K562 (cell line): ENCODE data around the gene SFI1. TPM values are rescaled to one million over a fixed set of nuclear protein-coding genes. Genes with fewer than 3 reads are reported as not detected.
A peak's percentile ranks its signal among the peaks of the same experiment; 100 is the strongest.

Experiments
- CCNT2 ChIP-seq: IDR thresholded peaks from 2 replicates; pipeline ENCODE4 v1.6.1; 2011; ENCODE audit warnings: borderline replicate concordance, low read depth, mild to moderate bottlenecking, moderate library complexity, mixed read lengths, low read length; ENCODE audit not compliant: insufficient read length; ENCODE audit errors: extremely low read depth
- ETV1 ChIP-seq: fragments of 450-650 bp; conservative IDR thresholded peaks from 2 replicates; pipeline ENCODE4 v1.6.1; 2016; ENCODE audit warnings: missing genetic modification characterization, control low read depth, low read depth, missing compliant biosample characterization
- HMG20A ChIP-seq: fragments of 450-650 bp; formaldehyde crosslinking; conservative IDR thresholded peaks from 2 replicates; pipeline ENCODE4 v1.4.0; 2020; ENCODE audit warnings: mild to moderate bottlenecking, mixed read lengths
- MCM5 ChIP-seq: fragments of 450-650 bp; IDR thresholded peaks from 2 replicates; pipeline ENCODE4 v1.6.1; 2016; ENCODE audit warnings: low read depth
- MIER1 ChIP-seq: fragments of 450-650 bp; IDR thresholded peaks from 2 replicates; pipeline ENCODE4 v1.6.1; 2016; ENCODE audit warnings: antibody characterized with exemption, mild to moderate bottlenecking, low read depth
- OTX1 ChIP-seq: fragments of 450-650 bp; formaldehyde crosslinking; IDR thresholded peaks from 2 replicates; pipeline ENCODE4 v1.4.0; 2022; ENCODE audit warnings: mild to moderate bottlenecking
- SMARCA4 ChIP-seq: fragments of 450-650 bp; IDR thresholded peaks from 2 replicates; pipeline ENCODE4 v1.6.1; 2016
- ZEB2 ChIP-seq: fragments of 450-650 bp; IDR thresholded peaks from 2 replicates; pipeline ENCODE4 v1.6.1; 2016
- ZNF324 ChIP-seq: fragments of 250-450 bp; sonication (Bioruptor Pico); IDR thresholded peaks from 2 replicates; pipeline ENCODE4 v1.4.0; 2020; ENCODE audit warnings: mild to moderate bottlenecking
- ZNF780A ChIP-seq: fragments of 250-450 bp; sonication (Bioruptor Pico); IDR thresholded peaks from 2 replicates; pipeline ENCODE4 v1.5.0; 2021; ENCODE audit warnings: mild to moderate bottlenecking
- polyA plus RNA-seq, 8 experiments: library from polyadenylated mRNA; depleted of rRNA in 4 of 8; stranded (reverse) in 5 of 8; unstranded in 3 of 8; fragments of >200 nt; fragmentation: Nextera tagmentation in 2 of 8; fragmentation: Illumina TruSeq in 1 of 8; extraction: Ambion mirVana in 2 of 8; extraction: Trizol in 1 of 8; gene quantifications; 2 replicates each; pipeline versions ENCODE4 v1.2.1 to v1.2.3, GENCODE V29; 2011 to 2014; ENCODE audit warnings: inconsistent platforms in 1 of 8, missing spikeins in 1 of 8
- total RNA-seq, 7 experiments: library from RNA; depleted of rRNA in 6 of 7; stranded (reverse); fragments of >200 nt in 6 of 7; fragmentation: Illumina TruSeq in 2 of 7; extraction: Trizol in 2 of 7; gene quantifications; 2 replicates each; pipeline versions ENCODE4 v1.2.1 to v1.2.3, GENCODE V29; 2011 to 2021; ENCODE audit warnings: low replicate concordance in 1 of 7
- TF ChIP-seq, protein P1 (sequence below): fragments of 450-650 bp; IDR thresholded peaks from 2 replicates; pipeline ENCODE4 v1.6.1; 2016; ENCODE audit warnings: mild to moderate bottlenecking, moderate library complexity
- TF ChIP-seq, protein P2 (sequence below): IDR thresholded peaks from 2 replicates; pipeline ENCODE4 v1.6.1; 2012; ENCODE audit warnings: low read depth, low read length, improper control_type of control experiment, borderline replicate concordance
- TF ChIP-seq, protein P3 (sequence below): fragments of 450-650 bp; IDR thresholded peaks from 2 replicates; pipeline ENCODE4 v1.6.1; 2017; ENCODE audit warnings: antibody characterized with exemption

SFI1 gene
- total and polyA plus RNA-seq, 9 of the 15 experiments (the other 6 are each of a cell fraction or from before 2014, with no cell fraction given): 3.0 to 25.6 (median 14.1) TPM

DNA sequence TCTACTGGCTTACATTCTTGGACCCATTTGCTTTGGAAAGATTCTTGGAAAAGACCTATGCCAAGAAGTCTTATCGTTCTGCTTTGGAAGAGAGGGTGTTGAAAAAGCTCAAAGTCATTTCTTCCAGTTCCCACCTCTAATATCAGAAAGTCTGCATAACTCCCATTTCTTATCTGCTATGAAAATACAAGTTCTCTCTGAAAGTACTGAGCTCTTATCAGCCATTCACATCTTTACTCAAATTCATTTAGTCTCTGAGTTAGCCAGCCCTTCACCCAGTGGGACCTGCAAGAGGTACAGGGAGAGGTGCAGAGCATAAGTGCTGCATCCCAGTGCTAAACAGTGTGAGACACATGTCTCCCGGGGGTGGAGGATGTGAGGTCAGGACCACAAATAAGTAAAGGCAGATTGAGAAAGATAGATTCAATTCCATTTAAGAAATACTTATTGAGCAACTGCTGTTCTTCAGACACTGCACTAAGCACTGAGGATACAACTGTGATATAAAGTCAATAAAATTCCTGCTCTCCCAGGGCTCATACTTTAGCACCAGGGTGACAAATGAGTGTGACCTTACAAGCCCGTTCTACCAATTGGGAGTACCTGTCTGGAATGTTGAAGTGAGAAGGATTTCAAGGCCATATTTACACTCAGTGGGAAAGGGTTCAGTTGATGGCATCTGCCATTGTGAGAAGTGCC, 89.0 kb downstream of the SFI1 start (continued):
- TF ChIP-seq, protein P1, sequence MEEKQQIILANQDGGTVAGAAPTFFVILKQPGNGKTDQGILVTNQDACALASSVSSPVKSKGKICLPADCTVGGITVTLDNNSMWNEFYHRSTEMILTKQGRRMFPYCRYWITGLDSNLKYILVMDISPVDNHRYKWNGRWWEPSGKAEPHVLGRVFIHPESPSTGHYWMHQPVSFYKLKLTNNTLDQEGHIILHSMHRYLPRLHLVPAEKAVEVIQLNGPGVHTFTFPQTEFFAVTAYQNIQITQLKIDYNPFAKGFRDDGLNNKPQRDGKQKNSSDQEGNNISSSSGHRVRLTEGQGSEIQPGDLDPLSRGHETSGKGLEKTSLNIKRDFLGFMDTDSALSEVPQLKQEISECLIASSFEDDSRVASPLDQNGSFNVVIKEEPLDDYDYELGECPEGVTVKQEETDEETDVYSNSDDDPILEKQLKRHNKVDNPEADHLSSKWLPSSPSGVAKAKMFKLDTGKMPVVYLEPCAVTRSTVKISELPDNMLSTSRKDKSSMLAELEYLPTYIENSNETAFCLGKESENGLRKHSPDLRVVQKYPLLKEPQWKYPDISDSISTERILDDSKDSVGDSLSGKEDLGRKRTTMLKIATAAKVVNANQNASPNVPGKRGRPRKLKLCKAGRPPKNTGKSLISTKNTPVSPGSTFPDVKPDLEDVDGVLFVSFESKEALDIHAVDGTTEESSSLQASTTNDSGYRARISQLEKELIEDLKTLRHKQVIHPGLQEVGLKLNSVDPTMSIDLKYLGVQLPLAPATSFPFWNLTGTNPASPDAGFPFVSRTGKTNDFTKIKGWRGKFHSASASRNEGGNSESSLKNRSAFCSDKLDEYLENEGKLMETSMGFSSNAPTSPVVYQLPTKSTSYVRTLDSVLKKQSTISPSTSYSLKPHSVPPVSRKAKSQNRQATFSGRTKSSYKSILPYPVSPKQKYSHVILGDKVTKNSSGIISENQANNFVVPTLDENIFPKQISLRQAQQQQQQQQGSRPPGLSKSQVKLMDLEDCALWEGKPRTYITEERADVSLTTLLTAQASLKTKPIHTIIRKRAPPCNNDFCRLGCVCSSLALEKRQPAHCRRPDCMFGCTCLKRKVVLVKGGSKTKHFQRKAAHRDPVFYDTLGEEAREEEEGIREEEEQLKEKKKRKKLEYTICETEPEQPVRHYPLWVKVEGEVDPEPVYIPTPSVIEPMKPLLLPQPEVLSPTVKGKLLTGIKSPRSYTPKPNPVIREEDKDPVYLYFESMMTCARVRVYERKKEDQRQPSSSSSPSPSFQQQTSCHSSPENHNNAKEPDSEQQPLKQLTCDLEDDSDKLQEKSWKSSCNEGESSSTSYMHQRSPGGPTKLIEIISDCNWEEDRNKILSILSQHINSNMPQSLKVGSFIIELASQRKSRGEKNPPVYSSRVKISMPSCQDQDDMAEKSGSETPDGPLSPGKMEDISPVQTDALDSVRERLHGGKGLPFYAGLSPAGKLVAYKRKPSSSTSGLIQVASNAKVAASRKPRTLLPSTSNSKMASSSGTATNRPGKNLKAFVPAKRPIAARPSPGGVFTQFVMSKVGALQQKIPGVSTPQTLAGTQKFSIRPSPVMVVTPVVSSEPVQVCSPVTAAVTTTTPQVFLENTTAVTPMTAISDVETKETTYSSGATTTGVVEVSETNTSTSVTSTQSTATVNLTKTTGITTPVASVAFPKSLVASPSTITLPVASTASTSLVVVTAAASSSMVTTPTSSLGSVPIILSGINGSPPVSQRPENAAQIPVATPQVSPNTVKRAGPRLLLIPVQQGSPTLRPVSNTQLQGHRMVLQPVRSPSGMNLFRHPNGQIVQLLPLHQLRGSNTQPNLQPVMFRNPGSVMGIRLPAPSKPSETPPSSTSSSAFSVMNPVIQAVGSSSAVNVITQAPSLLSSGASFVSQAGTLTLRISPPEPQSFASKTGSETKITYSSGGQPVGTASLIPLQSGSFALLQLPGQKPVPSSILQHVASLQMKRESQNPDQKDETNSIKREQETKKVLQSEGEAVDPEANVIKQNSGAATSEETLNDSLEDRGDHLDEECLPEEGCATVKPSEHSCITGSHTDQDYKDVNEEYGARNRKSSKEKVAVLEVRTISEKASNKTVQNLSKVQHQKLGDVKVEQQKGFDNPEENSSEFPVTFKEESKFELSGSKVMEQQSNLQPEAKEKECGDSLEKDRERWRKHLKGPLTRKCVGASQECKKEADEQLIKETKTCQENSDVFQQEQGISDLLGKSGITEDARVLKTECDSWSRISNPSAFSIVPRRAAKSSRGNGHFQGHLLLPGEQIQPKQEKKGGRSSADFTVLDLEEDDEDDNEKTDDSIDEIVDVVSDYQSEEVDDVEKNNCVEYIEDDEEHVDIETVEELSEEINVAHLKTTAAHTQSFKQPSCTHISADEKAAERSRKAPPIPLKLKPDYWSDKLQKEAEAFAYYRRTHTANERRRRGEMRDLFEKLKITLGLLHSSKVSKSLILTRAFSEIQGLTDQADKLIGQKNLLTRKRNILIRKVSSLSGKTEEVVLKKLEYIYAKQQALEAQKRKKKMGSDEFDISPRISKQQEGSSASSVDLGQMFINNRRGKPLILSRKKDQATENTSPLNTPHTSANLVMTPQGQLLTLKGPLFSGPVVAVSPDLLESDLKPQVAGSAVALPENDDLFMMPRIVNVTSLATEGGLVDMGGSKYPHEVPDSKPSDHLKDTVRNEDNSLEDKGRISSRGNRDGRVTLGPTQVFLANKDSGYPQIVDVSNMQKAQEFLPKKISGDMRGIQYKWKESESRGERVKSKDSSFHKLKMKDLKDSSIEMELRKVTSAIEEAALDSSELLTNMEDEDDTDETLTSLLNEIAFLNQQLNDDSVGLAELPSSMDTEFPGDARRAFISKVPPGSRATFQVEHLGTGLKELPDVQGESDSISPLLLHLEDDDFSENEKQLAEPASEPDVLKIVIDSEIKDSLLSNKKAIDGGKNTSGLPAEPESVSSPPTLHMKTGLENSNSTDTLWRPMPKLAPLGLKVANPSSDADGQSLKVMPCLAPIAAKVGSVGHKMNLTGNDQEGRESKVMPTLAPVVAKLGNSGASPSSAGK: no peak
- TF ChIP-seq, protein P2, sequence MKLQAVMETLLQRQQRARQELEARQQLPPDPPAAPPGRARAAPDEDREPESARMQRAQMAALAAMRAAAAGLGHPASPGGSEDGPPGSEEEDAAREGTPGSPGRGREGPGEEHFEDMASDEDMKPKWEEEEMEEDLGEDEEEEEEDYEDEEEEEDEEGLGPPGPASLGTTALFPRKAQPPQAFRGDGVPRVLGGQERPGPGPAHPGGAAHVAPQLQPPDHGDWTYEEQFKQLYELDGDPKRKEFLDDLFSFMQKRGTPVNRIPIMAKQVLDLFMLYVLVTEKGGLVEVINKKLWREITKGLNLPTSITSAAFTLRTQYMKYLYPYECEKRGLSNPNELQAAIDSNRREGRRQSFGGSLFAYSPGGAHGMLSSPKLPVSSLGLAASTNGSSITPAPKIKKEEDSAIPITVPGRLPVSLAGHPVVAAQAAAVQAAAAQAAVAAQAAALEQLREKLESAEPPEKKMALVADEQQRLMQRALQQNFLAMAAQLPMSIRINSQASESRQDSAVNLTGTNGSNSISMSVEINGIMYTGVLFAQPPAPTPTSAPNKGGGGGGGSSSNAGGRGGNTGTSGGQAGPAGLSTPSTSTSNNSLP: 0 out of 2 replicates have a peak, but pooled peaks have one; percentile 50
- no peak for TF ChIP-seq MCM5
- TF ChIP-seq, protein P3, sequence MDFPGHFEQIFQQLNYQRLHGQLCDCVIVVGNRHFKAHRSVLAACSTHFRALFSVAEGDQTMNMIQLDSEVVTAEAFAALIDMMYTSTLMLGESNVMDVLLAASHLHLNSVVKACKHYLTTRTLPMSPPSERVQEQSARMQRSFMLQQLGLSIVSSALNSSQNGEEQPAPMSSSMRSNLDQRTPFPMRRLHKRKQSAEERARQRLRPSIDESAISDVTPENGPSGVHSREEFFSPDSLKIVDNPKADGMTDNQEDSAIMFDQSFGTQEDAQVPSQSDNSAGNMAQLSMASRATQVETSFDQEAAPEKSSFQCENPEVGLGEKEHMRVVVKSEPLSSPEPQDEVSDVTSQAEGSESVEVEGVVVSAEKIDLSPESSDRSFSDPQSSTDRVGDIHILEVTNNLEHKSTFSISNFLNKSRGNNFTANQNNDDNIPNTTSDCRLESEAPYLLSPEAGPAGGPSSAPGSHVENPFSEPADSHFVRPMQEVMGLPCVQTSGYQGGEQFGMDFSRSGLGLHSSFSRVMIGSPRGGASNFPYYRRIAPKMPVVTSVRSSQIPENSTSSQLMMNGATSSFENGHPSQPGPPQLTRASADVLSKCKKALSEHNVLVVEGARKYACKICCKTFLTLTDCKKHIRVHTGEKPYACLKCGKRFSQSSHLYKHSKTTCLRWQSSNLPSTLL: no peak
- peak; percentile 87 for TF ChIP-seq SMARCA4
- TF ChIP-seq HMG20A (CRISPR knock-in tag): no peak
- TF ChIP-seq ETV1 (tag): no peak
- peak; percentile 27 for TF ChIP-seq CCNT2
- TF ChIP-seq OTX1 (CRISPR knock-in tag): no peak
- TF ChIP-seq ZNF780A (CRISPR knock-in tag): no peak
- TF ChIP-seq ZEB2: peak; percentile 26; the same call in 1 of the 2 replicates
- TF ChIP-seq MIER1: no peak
- no peak for TF ChIP-seq ZNF324 (CRISPR knock-in tag)
